ENCODE results near the gene BTNL3.
"Not testable (repeated sequence)": the region's sequence is repeated elsewhere in the genome, so short reads cannot be mapped to it uniquely, and the experiment has no call there.

BTNL3 gene, protein sequence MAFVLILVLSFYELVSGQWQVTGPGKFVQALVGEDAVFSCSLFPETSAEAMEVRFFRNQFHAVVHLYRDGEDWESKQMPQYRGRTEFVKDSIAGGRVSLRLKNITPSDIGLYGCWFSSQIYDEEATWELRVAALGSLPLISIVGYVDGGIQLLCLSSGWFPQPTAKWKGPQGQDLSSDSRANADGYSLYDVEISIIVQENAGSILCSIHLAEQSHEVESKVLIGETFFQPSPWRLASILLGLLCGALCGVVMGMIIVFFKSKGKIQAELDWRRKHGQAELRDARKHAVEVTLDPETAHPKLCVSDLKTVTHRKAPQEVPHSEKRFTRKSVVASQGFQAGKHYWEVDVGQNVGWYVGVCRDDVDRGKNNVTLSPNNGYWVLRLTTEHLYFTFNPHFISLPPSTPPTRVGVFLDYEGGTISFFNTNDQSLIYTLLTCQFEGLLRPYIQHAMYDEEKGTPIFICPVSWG

DNA sequence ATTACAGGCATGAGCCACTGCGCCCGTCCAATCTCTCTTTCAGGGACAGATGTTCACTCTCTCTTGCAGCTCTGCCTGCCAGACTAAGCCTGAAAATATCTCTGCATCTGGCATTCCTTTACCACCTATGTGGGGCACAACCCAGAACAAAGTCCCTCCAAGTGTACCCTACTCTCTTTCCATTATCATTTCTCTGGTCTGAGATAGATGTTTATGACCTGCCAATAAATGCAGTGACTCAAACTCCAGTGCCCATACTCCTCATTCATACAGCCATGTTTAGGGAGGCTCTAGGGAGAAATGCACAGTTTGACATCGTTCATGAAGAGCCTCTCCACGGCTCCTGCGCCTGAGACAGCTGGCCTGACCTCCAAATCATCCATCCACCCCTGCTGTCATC, at the start of gene BTNL3:
Gene BTNL3 (plus strand): TSS at position 255 of the 400 bp plus-strand sequence. CDS start 183 bp downstream, outside the sequence.
- DNase-seq (ENCODE audit: low read depth), result no peak

DNA sequence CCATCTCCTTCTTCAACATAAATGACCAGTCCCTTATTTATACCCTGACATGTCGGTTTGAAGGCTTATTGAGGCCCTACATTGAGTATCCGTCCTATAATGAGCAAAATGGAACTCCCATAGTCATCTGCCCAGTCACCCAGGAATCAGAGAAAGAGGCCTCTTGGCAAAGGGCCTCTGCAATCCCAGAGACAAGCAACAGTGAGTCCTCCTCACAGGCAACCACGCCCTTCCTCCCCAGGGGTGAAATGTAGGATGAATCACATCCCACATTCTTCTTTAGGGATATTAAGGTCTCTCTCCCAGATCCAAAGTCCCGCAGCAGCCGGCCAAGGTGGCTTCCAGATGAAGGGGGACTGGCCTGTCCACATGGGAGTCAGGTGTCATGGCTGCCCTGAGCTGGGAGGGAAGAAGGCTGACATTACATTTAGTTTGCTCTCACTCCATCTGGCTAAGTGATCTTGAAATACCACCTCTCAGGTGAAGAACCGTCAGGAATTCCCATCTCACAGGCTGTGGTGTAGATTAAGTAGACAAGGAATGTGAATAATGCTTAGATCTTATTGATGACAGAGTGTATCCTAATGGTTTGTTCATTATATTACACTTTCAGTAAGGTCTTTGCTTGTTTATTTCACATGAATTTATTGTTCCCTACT, 38.2 kb upstream of the BTNL3 start:
- DNase-seq (ENCODE audit: low read depth), result no peak

DNA sequence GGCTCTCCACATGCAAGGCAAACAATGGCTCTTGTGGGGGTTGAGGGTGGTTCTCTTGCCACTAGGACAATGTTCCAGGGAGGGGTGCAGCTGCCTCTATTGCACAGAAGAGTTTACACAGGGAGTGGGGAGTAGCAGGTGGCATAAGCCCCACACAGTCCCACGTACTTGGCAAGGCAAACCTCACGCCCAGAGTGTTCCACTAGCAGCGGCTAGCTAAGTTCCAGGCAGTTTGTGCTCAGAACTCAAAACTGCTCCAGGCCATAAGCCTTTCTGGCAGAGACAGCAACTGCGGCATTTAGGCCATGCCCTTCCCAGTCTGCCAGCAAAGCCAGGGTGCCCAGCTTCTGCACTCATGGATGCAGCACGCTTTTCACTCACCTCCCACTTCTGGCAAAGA, 29.0 kb upstream of the BTNL3 start:
- DNase-seq (ENCODE audit: low read depth), result no peak

- DNase-seq (ENCODE audit: low read depth), result no peak
Measured at GRCh38 chr5:180960209-180960608, 28.4 kb upstream of the BTNL3 start.

GRCh38 chr5:180969406-180969805, 19.2 kb upstream of the BTNL3 start:
- no peak for DNase-seq (ENCODE audit: low read depth)

DNA sequence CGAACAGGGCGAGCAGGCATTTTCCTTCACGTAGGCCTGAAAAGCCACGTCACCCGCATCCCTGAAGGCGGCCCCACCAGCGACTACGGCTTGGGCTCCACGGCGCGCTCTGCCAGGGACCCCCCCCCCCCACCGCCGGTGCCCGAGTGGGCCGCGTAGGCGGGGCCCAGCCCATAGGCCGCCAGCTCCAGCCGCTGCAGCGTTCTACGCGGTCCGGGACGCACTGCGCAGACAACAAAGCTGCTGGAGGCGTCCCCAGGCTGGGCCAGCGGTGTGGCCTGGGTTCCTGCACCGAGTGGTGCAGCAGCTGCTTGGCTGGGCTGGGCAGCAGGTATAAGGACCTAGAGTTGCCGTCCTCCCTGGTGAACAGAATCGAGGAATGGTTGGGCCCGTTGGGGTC, 18.3 kb upstream of the BTNL3 start:
- no peak for DNase-seq (ENCODE audit: low read depth)

GRCh38 chr5:180970875-180971274, 17.8 kb upstream of the BTNL3 start:
- DNase-seq (ENCODE audit: low read depth), result no peak

DNA sequence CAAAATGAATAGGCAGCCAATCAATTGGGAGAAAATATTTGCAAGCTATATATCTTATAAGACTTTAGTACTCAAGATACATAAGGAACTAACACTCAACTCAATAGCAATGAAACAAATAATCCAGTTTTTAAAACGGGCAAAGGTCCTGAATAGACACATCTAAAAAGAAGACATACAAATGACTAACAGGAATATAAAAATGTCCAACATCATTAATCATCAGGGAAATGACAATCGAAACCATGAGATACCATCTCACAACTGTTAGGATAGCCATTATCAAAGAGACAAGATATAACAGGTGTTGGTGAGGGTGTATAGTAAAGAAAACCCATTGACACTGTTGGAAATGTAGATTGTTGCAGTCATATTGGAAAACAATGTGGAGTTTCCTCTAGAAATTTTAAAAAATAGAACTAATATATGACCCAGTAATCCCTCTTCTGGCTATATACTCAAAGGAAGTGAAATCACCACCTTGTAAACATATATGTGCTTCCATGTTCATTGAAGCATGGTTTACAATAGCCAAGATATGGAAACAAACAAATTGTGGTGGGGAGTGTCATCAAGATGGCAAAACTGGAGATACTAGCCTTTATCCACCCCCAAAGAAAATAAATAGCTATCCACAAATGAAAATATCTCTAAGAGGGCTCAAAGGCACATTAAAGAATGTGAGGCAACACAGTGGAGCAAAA, 13.9 kb upstream of the BTNL3 start:
- DNase-seq (ENCODE audit: low read depth), result no peak

DNA sequence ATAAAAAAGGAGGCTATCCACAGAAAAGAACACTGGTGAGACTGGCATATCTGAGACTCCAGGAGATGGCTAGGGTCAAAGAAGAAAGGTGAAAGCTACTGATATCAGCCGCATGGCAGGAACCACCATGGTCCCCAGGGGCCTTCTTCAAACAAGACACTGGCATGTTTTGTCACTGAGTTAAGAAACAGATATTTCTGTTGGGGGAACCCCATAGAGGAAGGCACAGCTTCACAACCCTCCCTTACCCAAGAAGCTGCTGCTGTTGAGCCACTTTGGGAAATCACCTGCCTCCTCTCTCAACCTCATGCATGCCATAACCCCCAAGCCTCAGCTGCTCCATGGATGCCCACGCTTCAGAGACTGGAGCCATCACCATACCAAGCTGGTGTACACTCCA, 13.3 kb upstream of the BTNL3 start:
- no peak for DNase-seq (ENCODE audit: low read depth)

DNA sequence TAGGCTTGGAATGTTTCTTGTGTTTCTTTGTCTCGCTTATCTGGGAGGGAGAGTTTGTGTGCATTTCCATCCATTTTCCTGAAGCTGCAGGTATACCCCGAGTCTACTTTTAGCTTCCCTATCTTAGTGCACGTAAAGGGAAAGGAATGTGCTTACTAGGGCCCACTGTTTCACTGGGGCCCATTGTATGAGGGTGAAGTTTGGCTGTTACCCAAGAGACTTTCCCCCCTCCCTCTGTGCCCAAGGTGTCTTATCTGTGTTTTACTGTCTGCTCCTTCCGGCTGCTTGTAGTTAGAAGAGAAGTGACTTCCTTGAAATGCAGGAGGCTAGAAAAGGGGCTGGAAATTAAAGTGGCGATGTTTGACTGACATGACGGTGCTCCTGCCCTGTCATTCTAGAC, 12.1 kb upstream of the BTNL3 start:
- DNase-seq (ENCODE audit: low read depth), result no peak

DNA sequence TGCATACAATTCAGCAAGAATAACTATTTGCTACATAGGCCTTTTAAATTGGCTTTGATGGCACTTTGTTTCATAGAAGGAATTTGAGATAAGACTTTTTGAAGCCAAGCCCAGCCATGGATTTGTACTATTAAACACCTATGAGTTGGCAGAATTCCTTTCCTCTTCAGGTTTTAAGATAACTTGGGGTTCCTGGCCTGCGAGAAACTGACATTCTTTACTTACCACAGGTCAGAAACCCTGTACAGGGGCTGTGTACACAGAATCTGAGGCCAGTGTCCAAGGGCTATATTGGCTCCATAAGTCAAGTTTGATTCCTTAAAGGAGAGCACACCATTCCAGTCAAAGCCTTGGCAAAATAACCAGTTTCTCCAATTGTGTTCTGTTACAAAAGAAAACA, 10.8 kb upstream of the BTNL3 start:
- no peak for DNase-seq (ENCODE audit: low read depth)

DNA sequence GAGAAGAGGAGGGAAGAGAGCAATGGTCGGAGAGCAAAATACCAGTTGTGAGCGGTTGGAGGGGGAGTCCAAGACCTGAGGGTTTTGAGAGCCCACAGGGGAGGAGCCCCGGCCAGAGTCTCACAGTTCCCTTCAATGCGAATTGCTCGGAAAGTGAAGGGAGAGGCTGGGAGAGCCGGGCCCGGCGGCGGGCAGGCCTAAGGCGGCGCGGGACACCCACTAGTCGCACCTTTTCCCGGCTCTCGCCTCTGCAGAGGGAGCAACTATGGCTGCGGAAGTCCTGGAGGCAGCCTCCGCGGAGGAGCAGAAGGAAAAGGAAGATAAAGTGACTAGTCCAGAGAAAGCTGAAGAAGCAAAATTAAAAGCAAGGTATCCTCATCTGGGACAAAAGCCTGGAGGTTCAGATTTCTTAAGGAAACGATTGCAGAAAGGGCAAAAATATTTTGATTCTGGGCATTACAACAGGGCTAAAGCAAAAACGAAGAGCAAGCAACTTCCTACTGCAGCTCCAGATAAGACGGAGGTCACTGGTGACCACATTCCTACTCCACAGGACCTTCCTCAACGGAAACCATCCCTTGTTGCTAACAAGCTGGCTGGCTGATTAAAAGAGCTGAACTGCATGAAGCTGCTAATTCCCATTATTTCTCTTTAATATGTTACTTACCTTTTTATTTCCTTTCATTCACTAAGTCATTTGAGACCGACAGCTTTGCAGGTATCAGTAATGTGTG, 6.5 kb upstream of the BTNL3 start:
- no peak for DNase-seq (ENCODE audit: low read depth)

DNA sequence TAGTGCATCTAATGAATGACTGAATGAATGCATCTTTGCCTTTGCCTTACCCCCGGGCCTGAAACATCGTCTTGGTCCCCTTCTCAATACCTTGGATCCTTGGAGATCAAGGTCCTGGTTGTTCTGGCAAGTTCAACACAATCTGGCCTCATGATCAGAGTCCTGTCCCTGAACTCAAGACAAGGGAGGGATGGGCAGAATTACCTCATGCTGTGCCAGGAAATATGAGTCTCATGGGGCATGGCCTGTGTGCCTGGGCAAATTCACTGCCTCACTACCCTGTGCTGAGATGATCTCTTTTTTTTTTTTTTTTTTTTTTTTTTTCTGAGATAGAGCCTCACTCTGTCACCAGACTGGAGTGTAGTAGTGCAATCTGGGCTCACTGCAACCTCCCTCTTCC, 630 bp upstream of the BTNL3 start:
- DNase-seq (ENCODE audit: low read depth), result no peak

- no peak for DNase-seq (ENCODE audit: low read depth)
Measured at GRCh38 chr5:180990086-180990881, 1.6 kb downstream of the BTNL3 start.

DNA sequence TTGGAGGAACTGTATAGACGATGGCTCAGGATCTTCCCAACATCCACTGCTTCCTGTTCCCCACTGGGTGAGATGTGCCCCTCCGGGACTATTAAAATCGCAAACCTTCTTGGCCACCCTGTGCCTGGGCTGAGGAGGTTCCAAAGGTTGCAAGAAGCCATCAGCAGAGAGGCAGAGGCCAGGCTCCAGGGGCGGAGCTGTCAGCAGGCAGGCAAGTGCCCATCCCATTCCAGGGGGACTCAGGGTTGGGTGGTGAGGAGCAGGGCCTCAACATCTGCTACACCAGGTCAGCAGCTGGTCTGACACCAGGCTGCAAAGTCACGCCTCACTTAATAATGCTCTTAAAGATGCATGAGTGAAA, 2.2 kb downstream of the BTNL3 start:
- no peak for DNase-seq (ENCODE audit: low read depth)

GRCh38 chr5:181001947-181002346, 13.3 kb downstream of the BTNL3 start:
- DNase-seq (ENCODE audit: low read depth), result no peak

GRCh38 chr5:181005791-181006190, 17.1 kb downstream of the BTNL3 start:
- no peak for DNase-seq (ENCODE audit: low read depth)

- no peak for DNase-seq (ENCODE audit: low read depth)
Measured at GRCh38 chr5:181008136-181008535, 19.5 kb downstream of the BTNL3 start.

- DNase-seq (ENCODE audit: low read depth), result not testable (repeated sequence)
Measured at GRCh38 chr5:181010018-181010417, 21.4 kb downstream of the BTNL3 start.

DNA sequence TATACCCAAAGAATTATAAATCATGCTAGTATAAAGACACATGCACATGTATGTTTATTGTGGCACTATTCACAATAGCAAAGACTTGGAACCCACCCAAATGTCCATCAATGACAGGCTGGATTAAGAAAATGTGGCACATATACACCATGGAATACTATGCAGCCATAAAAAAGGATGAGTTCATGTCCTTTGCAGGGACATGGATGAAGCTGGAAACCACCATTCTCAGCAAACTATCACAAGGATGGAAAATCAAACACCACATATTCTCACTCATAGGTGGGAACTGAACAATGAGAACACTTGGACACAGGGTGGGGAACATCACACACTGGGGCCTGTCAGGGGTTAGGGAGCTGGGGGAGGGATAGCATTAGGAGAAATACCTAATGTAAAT, 26.0 kb downstream of the BTNL3 start:
- DNase-seq (ENCODE audit: low read depth), result not testable (repeated sequence)

GRCh38 chr5:181017448-181017847, 28.8 kb downstream of the BTNL3 start:
- DNase-seq (ENCODE audit: low read depth), result not testable (repeated sequence)
